Measurements from ENCODE around the gene FLOT1. TPM values are rescaled to one million over a fixed set of nuclear protein-coding genes. Genes with fewer than 3 reads are reported as not detected.

Gene FLOT1
- total and polyA plus RNA-seq, 9 of the 15 experiments (the other 6 are each of a cell fraction or from before 2014, with no cell fraction given), result 11.7 to 149 (median 118) TPM

DNA sequence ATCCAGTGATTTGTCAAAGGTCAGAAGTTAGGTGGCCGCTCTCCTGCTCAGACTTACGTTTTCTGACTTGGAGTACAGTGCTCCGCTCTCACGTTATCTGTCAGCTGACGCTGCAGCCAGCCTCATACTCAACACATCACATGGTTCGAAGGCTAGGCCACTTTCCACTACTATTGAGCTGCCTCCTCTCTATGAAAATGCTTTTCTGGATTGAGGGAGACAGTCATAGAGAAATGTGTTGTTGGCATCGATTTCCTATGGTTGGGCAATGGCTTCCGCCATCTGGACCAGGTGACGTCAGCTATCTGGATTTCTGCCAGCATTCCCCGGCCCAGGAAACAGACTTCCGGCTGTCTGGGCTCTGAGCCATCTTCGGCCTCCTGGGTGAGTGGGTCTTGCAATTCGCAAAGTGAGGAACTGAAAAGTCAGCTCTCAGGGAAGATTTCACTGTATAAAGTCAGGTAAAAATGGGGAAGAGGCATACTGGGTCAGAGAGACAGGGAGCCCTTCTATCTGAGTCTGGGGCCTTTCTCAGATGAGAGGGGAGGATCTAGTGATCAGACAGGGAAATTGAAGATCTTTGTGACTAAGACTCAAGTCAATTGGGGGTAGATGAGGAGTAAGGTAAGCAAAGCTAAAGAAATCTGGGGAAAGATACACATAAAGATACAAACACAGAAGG, 39.4 kb upstream of the FLOT1 start (continued):
- TF ChIP-seq, protein P1, sequence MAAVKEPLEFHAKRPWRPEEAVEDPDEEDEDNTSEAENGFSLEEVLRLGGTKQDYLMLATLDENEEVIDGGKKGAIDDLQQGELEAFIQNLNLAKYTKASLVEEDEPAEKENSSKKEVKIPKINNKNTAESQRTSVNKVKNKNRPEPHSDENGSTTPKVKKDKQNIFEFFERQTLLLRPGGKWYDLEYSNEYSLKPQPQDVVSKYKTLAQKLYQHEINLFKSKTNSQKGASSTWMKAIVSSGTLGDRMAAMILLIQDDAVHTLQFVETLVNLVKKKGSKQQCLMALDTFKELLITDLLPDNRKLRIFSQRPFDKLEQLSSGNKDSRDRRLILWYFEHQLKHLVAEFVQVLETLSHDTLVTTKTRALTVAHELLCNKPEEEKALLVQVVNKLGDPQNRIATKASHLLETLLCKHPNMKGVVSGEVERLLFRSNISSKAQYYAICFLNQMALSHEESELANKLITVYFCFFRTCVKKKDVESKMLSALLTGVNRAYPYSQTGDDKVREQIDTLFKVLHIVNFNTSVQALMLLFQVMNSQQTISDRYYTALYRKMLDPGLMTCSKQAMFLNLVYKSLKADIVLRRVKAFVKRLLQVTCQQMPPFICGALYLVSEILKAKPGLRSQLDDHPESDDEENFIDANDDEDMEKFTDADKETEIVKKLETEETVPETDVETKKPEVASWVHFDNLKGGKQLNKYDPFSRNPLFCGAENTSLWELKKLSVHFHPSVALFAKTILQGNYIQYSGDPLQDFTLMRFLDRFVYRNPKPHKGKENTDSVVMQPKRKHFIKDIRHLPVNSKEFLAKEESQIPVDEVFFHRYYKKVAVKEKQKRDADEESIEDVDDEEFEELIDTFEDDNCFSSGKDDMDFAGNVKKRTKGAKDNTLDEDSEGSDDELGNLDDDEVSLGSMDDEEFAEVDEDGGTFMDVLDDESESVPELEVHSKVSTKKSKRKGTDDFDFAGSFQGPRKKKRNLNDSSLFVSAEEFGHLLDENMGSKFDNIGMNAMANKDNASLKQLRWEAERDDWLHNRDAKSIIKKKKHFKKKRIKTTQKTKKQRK (IDR thresholded peaks at IDR 0.05; ENCODE audit: borderline replicate concordance, low read depth, low read length), result no peak
- TF ChIP-seq, protein P2, sequence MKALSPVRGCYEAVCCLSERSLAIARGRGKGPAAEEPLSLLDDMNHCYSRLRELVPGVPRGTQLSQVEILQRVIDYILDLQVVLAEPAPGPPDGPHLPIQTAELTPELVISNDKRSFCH (CRISPR knock-in tag; IDR thresholded peaks at IDR 0.05), result no peak
- TF ChIP-seq, protein P2 (tag; IDR thresholded peaks at IDR 0.05), result peak; percentile 93
- peak; percentile 49; the same call in 1 of the 2 replicates for TF ChIP-seq C11orf30 (IDR thresholded peaks at IDR 0.05; ENCODE audit: low read depth)
- TF ChIP-seq HNRNPK (IDR thresholded peaks at IDR 0.05; ENCODE audit: low read depth, low read length, poor library complexity, severe bottlenecking), result no peak
- TF ChIP-seq, protein P3, sequence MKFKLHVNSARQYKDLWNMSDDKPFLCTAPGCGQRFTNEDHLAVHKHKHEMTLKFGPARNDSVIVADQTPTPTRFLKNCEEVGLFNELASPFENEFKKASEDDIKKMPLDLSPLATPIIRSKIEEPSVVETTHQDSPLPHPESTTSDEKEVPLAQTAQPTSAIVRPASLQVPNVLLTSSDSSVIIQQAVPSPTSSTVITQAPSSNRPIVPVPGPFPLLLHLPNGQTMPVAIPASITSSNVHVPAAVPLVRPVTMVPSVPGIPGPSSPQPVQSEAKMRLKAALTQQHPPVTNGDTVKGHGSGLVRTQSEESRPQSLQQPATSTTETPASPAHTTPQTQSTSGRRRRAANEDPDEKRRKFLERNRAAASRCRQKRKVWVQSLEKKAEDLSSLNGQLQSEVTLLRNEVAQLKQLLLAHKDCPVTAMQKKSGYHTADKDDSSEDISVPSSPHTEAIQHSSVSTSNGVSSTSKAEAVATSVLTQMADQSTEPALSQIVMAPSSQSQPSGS (CRISPR knock-in tag; IDR thresholded peaks at IDR 0.05), result peak; percentile 96
- peak; percentile 73 for TF ChIP-seq TAF1 (IDR thresholded peaks at IDR 0.05; ENCODE audit: control insufficient read depth, extremely low read depth, insufficient read depth, low read length, severe bottlenecking)
- no peak for TF ChIP-seq RBM22 (IDR thresholded peaks at IDR 0.05; ENCODE audit: low read depth, low read length, poor library complexity, severe bottlenecking)
- TF ChIP-seq, protein P4, sequence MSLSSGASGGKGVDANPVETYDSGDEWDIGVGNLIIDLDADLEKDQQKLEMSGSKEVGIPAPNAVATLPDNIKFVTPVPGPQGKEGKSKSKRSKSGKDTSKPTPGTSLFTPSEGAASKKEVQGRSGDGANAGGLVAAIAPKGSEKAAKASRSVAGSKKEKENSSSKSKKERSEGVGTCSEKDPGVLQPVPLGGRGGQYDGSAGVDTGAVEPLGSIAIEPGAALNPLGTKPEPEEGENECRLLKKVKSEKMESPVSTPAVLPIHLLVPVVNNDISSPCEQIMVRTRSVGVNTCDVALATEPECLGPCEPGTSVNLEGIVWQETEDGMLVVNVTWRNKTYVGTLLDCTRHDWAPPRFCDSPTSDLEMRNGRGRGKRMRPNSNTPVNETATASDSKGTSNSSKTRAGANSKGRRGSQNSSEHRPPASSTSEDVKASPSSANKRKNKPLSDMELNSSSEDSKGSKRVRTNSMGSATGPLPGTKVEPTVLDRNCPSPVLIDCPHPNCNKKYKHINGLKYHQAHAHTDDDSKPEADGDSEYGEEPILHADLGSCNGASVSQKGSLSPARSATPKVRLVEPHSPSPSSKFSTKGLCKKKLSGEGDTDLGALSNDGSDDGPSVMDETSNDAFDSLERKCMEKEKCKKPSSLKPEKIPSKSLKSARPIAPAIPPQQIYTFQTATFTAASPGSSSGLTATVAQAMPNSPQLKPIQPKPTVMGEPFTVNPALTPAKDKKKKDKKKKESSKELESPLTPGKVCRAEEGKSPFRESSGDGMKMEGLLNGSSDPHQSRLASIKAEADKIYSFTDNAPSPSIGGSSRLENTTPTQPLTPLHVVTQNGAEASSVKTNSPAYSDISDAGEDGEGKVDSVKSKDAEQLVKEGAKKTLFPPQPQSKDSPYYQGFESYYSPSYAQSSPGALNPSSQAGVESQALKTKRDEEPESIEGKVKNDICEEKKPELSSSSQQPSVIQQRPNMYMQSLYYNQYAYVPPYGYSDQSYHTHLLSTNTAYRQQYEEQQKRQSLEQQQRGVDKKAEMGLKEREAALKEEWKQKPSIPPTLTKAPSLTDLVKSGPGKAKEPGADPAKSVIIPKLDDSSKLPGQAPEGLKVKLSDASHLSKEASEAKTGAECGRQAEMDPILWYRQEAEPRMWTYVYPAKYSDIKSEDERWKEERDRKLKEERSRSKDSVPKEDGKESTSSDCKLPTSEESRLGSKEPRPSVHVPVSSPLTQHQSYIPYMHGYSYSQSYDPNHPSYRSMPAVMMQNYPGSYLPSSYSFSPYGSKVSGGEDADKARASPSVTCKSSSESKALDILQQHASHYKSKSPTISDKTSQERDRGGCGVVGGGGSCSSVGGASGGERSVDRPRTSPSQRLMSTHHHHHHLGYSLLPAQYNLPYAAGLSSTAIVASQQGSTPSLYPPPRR (CRISPR knock-in tag; IDR thresholded peaks at IDR 0.05; ENCODE audit: borderline replicate concordance), result no peak
- TF ChIP-seq ZSCAN32 (CRISPR knock-in tag; IDR thresholded peaks at IDR 0.05), result peak; percentile 28; the same call in 1 of the 2 replicates
- TF ChIP-seq ZNF717 (CRISPR knock-in tag; IDR thresholded peaks at IDR 0.05), result no peak
- TF ChIP-seq NR2C1 (IDR thresholded peaks at IDR 0.05), result 0 out of 2 replicates have a peak, but pooled peaks have one; percentile 41
- peak; percentile 79 for TF ChIP-seq NR2C1 (tag; IDR thresholded peaks at IDR 0.05)
- peak; percentile 20; the same call in 1 of the 2 replicates for TF ChIP-seq FOXJ2 (tag; IDR thresholded peaks at IDR 0.05)
- TF ChIP-seq ZNF121 (CRISPR knock-in tag; conservative IDR thresholded peaks at IDR 0.05), result no peak
- 0 out of 4 replicates have a peak, but pooled peaks of 1 of the 2 experiments have one; percentile 16 for TF ChIP-seq SIX5 (IDR thresholded peaks at IDR 0.05; ENCODE audit: borderline replicate concordance in 1 of 2, insufficient read depth in 1 of 2, low read depth in 1 of 2, low read length in 2 of 2)
